Measurements from ENCODE around the gene HHLA2.
"Not testable (repeated sequence)": the region's sequence is repeated elsewhere in the genome, so short reads cannot be mapped to it uniquely, and the experiment has no call there.

The HHLA2 gene

GRCh38 chr3:108271626-108272025 lies 24.7 kb upstream of the HHLA2 start:
- DNase-seq (ENCODE audit: low read depth, low spot score) = no peak
- H3K4me3 ChIP-seq (ENCODE audit: low read depth, low read length) = no peak overlapping the region
- in situ Hi-C loops (cut with HindIII; ENCODE audit: low sequenced_read_pairs) = no loop called here
- no peak for TF ChIP-seq CTCF (IDR thresholded peaks at IDR 0.05; ENCODE audit: low read depth, low read length)

GRCh38 chr3:108279066-108279465 lies 17.3 kb upstream of the HHLA2 start:
- H3K4me3 ChIP-seq (ENCODE audit: low read depth, low read length); DNase-seq (ENCODE audit: low read depth, low spot score); in situ Hi-C loops (cut with HindIII; ENCODE audit: low sequenced_read_pairs): not testable (repeated sequence)

GRCh38 chr3:108280476-108280875 lies 15.9 kb upstream of the HHLA2 start:
- TF ChIP-seq CTCF (IDR thresholded peaks at IDR 0.05; ENCODE audit: low read depth, low read length) = no peak
- no peak overlapping the region for H3K4me3 ChIP-seq (ENCODE audit: low read depth, low read length)
- no peak for DNase-seq (ENCODE audit: low read depth, low spot score)
- in situ Hi-C loops (cut with HindIII; ENCODE audit: low sequenced_read_pairs) = no loop called here

GRCh38 chr3:108281670-108282069 lies 14.7 kb upstream of the HHLA2 start:
- DNase-seq (ENCODE audit: low read depth, low spot score) = no peak
- H3K4me3 ChIP-seq (ENCODE audit: low read depth, low read length) = no peak overlapping the region
- TF ChIP-seq CTCF (IDR thresholded peaks at IDR 0.05; ENCODE audit: low read depth, low read length) = no peak
- in situ Hi-C loops (cut with HindIII; ENCODE audit: low sequenced_read_pairs) = no loop called here

GRCh38 chr3:108283006-108283405 lies 13.3 kb upstream of the HHLA2 start:
- no peak for DNase-seq (ENCODE audit: low read depth, low spot score)
- no peak overlapping the region for H3K4me3 ChIP-seq (ENCODE audit: low read depth, low read length)
- TF ChIP-seq CTCF (IDR thresholded peaks at IDR 0.05; ENCODE audit: low read depth, low read length) = no peak
- in situ Hi-C loops (cut with HindIII; ENCODE audit: low sequenced_read_pairs) = no loop called here

- in situ Hi-C loops (cut with HindIII; ENCODE audit: low sequenced_read_pairs) = no loop called here
- TF ChIP-seq CTCF (IDR thresholded peaks at IDR 0.05; ENCODE audit: low read depth, low read length) = no peak
- no peak overlapping the region for H3K4me3 ChIP-seq (ENCODE audit: low read depth, low read length)
- no peak for DNase-seq (ENCODE audit: low read depth, low spot score)
These were observed 12.4 kb upstream of the HHLA2 start for GRCh38 chr3:108283989-108284388.

- no peak for TF ChIP-seq CTCF (IDR thresholded peaks at IDR 0.05; ENCODE audit: low read depth, low read length)
- no peak for DNase-seq (ENCODE audit: low read depth, low spot score)
- in situ Hi-C loops (cut with HindIII; ENCODE audit: low sequenced_read_pairs) = no loop called here
- no peak overlapping the region for H3K4me3 ChIP-seq (ENCODE audit: low read depth, low read length)
These were observed 11.2 kb upstream of the HHLA2 start for GRCh38 chr3:108285176-108285575.

Data from astrocyte of the spinal cord (primary cell).